BE2C (cell line): Measurements from ENCODE around the gene ZZZ3.
"Not testable (repeated sequence)": the region's sequence is repeated elsewhere in the genome, so short reads cannot be mapped to it uniquely, and the experiment has no call there.

Experiments
- DNase-seq: peaks from one replicate; pipeline ENCODE4 v3.0.0-alpha.2; 2020
- H3K27me3 ChIP-seq: fragments of 250-450 bp; sonication (Bioruptor Pico); 2 replicates; pipeline ENCODE4 v1.5.1; 2020; ENCODE audit warnings: mild to moderate bottlenecking
- H3K36me3 ChIP-seq: fragments of 250-450 bp; sonication (Bioruptor Pico); 2 replicates; pipeline ENCODE4 v1.5.1; 2020; ENCODE audit warnings: mild to moderate bottlenecking
- H3K4me1 ChIP-seq: fragments of 250-450 bp; sonication (Bioruptor Pico); 2 replicates; pipeline ENCODE4 v1.5.1; 2020
- H3K4me3 ChIP-seq: 2 replicates; pipeline ENCODE4 v1.5.1; 2011; ENCODE audit warnings: low read depth, low read length
- H3K9me3 ChIP-seq: fragments of 250-450 bp; sonication (Bioruptor Pico); 2 replicates; pipeline ENCODE4 v1.5.1; 2020
- TF ChIP-seq, protein P1 (sequence below): IDR thresholded peaks from 2 replicates; pipeline ENCODE4 v1.5.1; 2012; ENCODE audit warnings: mild to moderate bottlenecking, low read depth, low read length

Gene ZZZ3

GRCh38 chr1:77706321-77706720 lies 23.9 kb upstream of the ZZZ3 start:
- Histone ChIP-seq H3K27me3 (no peaks in the 10 kb centered on the region), H3K9me3 (no peaks in the 10 kb centered on the region), H3K4me1 (no peaks in the 10 kb centered on the region), H3K4me3 (no peak overlapping the region), H3K36me3 (no peaks in the 10 kb centered on the region)
- TF ChIP-seq, protein P1, sequence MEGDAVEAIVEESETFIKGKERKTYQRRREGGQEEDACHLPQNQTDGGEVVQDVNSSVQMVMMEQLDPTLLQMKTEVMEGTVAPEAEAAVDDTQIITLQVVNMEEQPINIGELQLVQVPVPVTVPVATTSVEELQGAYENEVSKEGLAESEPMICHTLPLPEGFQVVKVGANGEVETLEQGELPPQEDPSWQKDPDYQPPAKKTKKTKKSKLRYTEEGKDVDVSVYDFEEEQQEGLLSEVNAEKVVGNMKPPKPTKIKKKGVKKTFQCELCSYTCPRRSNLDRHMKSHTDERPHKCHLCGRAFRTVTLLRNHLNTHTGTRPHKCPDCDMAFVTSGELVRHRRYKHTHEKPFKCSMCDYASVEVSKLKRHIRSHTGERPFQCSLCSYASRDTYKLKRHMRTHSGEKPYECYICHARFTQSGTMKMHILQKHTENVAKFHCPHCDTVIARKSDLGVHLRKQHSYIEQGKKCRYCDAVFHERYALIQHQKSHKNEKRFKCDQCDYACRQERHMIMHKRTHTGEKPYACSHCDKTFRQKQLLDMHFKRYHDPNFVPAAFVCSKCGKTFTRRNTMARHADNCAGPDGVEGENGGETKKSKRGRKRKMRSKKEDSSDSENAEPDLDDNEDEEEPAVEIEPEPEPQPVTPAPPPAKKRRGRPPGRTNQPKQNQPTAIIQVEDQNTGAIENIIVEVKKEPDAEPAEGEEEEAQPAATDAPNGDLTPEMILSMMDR: no peak
- no peak for DNase-seq

GRCh38 chr1:77704736-77705135 lies 22.3 kb upstream of the ZZZ3 start:
- no peaks in the 10 kb centered on the region for H3K4me1 ChIP-seq
- DNase-seq: no peak
- TF ChIP-seq, protein P1: no peak
- H3K27me3 ChIP-seq: no peaks in the 10 kb centered on the region
- H3K9me3 ChIP-seq: no peaks in the 10 kb centered on the region; the same call in 1 of the 2 replicates
- no peak overlapping the region for H3K4me3 ChIP-seq
- H3K36me3 ChIP-seq: no peaks in the 10 kb centered on the region

DNA sequence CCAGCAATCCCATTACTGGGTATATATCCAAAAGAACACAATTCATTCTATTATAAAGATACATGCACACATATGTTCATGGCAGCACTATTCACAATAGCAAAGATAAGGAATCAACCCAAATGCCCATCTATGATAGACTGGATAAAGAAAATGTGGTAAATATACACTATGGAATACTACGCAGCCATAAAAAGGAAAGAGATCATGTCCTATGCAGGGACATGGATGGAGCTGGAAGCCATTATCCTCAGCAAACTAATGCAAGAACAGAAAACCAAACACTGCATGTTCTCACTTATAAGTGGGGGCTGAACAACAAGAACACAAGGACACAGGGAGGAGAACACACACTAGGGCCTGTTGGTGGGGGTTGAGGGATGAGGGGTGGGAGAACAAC lies 17.2 kb upstream of the ZZZ3 start:
- DNase-seq, H3K4me3 ChIP-seq, H3K27me3 ChIP-seq, H3K4me1 ChIP-seq, H3K36me3 ChIP-seq, H3K9me3 ChIP-seq: not testable (repeated sequence)

- TF ChIP-seq, protein P1: no peak
- Histone ChIP-seq H3K27me3 (no peaks in the 10 kb centered on the region), H3K4me1 (no peaks in the 10 kb centered on the region), H3K4me3 (no peak overlapping the region), H3K9me3 (no peaks in the 10 kb centered on the region; the same call in 1 of the 2 replicates), H3K36me3 (no peaks in the 10 kb centered on the region)
- DNase-seq: no peak
Observed at GRCh38 chr1:77697441-77697840, 15.0 kb upstream of the ZZZ3 start.

GRCh38 chr1:77688939-77689338 lies 6.5 kb upstream of the ZZZ3 start:
- Histone ChIP-seq H3K4me1 (no peaks in the 10 kb centered on the region), H3K36me3 (no peaks in the 10 kb centered on the region), H3K4me3 (no peak overlapping the region), H3K27me3 (no peaks in the 10 kb centered on the region), H3K9me3 (no peaks in the 10 kb centered on the region)
- TF ChIP-seq, protein P1: no peak
- DNase-seq: no peak

- H3K4me1 ChIP-seq: no peaks in the 10 kb centered on the region
- no peaks in the 10 kb centered on the region for H3K27me3 ChIP-seq
- no peak for DNase-seq
- H3K4me3 ChIP-seq: no peak overlapping the region
- H3K9me3 ChIP-seq: no peaks in the 10 kb centered on the region
- H3K36me3 ChIP-seq: no peaks in the 10 kb centered on the region
- TF ChIP-seq, protein P1: no peak
Observed at GRCh38 chr1:77687519-77687906, 5.1 kb upstream of the ZZZ3 start.
